ENCODE measurements around the gene NSG2.

NSG2 gene

GRCh38 chr5:174119468-174119881 is 74.0 kb downstream of the NSG2 start:
- TF ChIP-seq CTCF (IDR thresholded peaks at IDR 0.05; ENCODE audit: low read depth, low read length, missing control alignments): no peak
- no peak overlapping the region for H3K4me3 ChIP-seq (replicated peaks; ENCODE audit: low read depth, low read length)
- no peak for DNase-seq (ENCODE audit: extremely low read depth, low read depth)

- H3K4me3 ChIP-seq (replicated peaks; ENCODE audit: low read depth, low read length): no peak overlapping the region
- TF ChIP-seq CTCF (IDR thresholded peaks at IDR 0.05; ENCODE audit: low read depth, low read length, missing control alignments): no peak
- DNase-seq (ENCODE audit: extremely low read depth, low read depth): no peak
These were observed 75.0 kb downstream of the NSG2 start for GRCh38 chr5:174120401-174121005.

- DNase-seq (ENCODE audit: extremely low read depth, low read depth): no peak
- no peak for TF ChIP-seq CTCF (IDR thresholded peaks at IDR 0.05; ENCODE audit: low read depth, low read length, missing control alignments)
- H3K4me3 ChIP-seq (replicated peaks; ENCODE audit: low read depth, low read length): no peak overlapping the region
These were observed 89.0 kb downstream of the NSG2 start for GRCh38 chr5:174134545-174134944.

GRCh38 chr5:174139623-174140022 is 94.1 kb downstream of the NSG2 start:
- TF ChIP-seq CTCF (IDR thresholded peaks at IDR 0.05; ENCODE audit: low read depth, low read length, missing control alignments): no peak
- DNase-seq (ENCODE audit: extremely low read depth, low read depth): no peak
- no peak overlapping the region for H3K4me3 ChIP-seq (replicated peaks; ENCODE audit: low read depth, low read length)

GRCh38 chr5:174140452-174141020 is 95.0 kb downstream of the NSG2 start:
- DNase-seq (ENCODE audit: extremely low read depth, low read depth): no peak
- no peak for TF ChIP-seq CTCF (IDR thresholded peaks at IDR 0.05; ENCODE audit: low read depth, low read length, missing control alignments)
- H3K4me3 ChIP-seq (replicated peaks; ENCODE audit: low read depth, low read length): no peak overlapping the region

GRCh38 chr5:174141398-174141797 is 95.9 kb downstream of the NSG2 start:
- H3K4me3 ChIP-seq (replicated peaks; ENCODE audit: low read depth, low read length): no peak overlapping the region
- DNase-seq (ENCODE audit: extremely low read depth, low read depth): no peak
- TF ChIP-seq CTCF (IDR thresholded peaks at IDR 0.05; ENCODE audit: low read depth, low read length, missing control alignments): no peak

GRCh38 chr5:174145091-174145490 is 99.6 kb downstream of the NSG2 start:
- no peak for TF ChIP-seq CTCF (IDR thresholded peaks at IDR 0.05; ENCODE audit: low read depth, low read length, missing control alignments)
- H3K4me3 ChIP-seq (replicated peaks; ENCODE audit: low read depth, low read length): no peak overlapping the region
- no peak for DNase-seq (ENCODE audit: extremely low read depth, low read depth)
